NCI-H2029 treated with DMSO at 0.1 percent for 48 hours (cell line): Measurements from ENCODE around the gene OPN1MW2.
"Not testable (repeated sequence)": the region's sequence is repeated elsewhere in the genome, so short reads cannot be mapped to it uniquely, and the experiment has no call there.

Source experiments
- DNase-seq: peaks from one replicate; lab custom pipeline; 2025; lab: John Stamatoyannopoulos, UW

OPN1MW2 gene

DNA sequence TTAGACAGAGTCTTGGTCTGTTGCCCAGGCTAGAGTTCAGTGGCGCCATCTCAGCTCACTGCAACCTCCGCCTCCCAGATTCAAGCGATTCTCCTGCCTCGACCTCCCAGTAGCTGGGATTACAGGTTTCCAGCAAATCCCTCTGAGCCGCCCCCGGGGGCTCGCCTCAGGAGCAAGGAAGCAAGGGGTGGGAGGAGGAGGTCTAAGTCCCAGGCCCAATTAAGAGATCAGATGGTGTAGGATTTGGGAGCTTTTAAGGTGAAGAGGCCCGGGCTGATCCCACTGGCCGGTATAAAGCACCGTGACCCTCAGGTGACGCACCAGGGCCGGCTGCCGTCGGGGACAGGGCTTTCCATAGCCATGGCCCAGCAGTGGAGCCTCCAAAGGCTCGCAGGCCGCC, at the start of gene OPN1MW2:
Gene OPN1MW2 (plus strand): TSS at position 301 of the 400 bp plus-strand sequence. CDS start 60 bp downstream, at position 361.
- not testable (repeated sequence) for DNase-seq

DNA sequence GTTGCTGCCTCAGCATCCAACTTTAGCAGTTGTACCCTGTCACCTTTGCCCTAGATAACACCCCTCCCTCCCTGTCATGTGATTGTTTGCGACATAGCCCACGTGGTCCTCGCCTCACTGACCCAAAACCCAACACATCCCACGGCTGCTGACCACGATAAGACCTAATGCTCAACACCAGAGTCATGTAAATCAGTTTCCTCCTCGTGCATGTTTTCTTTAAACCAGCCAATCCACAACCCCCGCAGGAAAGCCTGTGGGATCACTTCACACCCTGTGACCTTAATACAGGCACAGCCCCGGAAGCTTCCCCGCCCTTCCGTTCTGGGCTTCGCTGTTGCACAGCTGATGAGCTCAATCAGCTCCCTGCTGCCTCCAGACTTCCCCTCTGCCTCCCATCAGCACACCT, 47.0 kb upstream of the OPN1MW2 start:
- not testable (repeated sequence) for DNase-seq

DNA sequence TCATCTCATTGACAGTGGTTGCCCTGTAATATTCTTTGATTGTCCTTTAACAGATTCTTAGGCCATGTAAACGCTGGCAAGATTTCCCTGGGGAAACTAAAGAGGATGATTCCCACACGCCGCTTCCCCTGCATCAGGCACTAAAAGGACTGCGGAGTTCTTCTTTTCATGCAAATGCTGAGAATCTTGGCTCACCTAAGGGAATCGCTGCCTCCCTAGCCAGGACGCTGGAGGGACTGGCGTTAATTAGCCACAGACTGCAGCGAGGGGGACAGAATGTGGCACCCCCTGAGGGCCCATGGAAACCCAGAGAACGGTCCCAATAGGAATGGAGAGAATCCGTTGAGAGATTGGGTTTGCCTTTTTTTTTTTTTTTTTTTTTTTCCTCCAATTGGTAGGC, 45.2 kb upstream of the OPN1MW2 start:
- DNase-seq = not testable (repeated sequence)

DNA sequence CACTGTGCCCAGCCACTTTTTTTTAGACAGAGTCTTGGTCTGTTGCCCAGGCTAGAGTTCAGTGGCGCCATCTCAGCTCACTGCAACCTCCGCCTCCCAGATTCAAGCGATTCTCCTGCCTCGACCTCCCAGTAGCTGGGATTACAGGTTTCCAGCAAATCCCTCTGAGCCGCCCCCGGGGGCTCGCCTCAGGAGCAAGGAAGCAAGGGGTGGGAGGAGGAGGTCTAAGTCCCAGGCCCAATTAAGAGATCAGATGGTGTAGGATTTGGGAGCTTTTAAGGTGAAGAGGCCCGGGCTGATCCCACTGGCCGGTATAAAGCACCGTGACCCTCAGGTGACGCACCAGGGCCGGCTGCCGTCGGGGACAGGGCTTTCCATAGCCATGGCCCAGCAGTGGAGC, 37.3 kb upstream of the OPN1MW2 start, which contains the start of gene OPN1MW:
Gene OPN1MW (plus strand): TSS at position 301 of the 400 bp plus-strand sequence. CDS start 82 bp downstream, at position 383.
- DNase-seq = not testable (repeated sequence)

DNA sequence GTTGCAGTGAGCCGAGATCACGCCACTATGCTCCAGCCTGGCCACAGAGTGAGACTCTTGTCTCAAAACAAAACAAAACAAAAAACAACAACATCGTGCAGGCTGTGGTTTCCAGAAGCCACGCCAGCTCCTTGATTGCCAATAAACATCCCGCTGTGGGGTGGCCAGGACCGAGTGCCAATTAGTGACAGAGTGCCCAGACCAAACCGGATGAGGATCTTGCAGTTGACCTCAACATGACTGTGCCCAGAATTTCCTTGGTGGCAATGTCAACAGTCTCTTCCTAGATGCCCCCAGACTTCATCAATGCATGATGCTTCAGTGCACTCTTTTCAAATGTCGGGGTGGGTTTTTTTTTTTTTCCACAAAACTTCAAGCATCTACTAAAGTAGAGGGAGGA, 35.8 kb upstream of the OPN1MW2 start:
- not testable (repeated sequence) for DNase-seq

DNA sequence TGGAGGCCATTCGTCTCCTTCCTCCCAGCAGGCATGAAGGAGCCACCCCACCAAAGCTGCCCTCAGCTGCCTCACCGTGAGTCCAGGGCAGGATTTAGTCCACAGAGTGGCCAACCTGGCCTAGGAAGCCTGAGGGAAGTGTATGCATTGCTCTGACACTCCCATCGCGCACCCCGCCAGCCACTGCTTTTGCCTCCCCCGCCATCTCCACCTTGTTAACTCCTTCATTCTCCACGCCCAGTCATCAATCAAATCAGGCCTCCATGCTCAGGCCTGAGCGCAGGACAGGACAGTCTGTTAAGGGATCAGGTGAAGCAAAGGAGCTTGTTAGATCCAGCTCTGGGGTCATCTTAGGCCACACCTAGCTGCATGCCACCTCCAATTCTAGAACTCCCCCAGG, 26.7 kb upstream of the OPN1MW2 start:
- not testable (repeated sequence) for DNase-seq

DNA sequence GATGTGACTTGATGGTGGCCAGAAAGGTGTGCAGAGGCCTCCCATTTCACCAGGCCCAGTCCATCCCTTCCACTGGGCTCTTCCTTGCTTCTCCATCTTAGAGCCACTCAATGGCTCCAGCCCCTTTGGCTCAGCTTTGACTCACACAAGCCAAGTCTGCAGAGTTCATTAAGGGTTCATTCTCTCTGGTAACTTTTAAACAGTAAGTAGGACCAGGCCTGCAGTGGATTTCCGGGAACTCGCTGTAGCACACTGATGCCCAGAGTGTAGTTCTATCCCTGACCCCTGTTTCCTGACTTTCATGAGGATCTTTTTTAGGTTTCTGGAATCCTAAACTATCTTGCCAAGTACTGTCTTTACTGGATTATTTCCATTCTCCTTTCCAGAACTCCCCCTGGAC, 25.2 kb upstream of the OPN1MW2 start:
- not testable (repeated sequence) for DNase-seq

DNA sequence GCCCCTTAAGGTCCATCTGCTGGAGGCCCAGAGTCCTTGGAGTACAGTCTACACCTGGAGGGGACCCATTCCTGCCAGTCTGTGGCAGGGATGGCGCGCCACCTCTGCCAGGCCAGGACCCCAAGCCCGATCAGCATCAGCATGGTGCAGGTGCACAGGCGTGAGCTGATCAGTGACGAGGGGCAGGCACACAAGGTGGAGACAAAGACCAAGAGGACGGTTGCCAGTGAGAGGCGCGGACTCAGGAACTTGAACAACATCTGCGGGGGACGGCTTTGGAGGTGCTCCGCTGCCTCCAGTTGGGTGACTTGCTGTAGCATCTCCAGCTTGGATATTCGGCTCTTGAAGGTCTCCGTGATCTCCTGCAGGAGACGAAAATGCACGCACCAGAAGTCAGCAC, 23.1 kb upstream of the OPN1MW2 start:
- not testable (repeated sequence) for DNase-seq

DNA sequence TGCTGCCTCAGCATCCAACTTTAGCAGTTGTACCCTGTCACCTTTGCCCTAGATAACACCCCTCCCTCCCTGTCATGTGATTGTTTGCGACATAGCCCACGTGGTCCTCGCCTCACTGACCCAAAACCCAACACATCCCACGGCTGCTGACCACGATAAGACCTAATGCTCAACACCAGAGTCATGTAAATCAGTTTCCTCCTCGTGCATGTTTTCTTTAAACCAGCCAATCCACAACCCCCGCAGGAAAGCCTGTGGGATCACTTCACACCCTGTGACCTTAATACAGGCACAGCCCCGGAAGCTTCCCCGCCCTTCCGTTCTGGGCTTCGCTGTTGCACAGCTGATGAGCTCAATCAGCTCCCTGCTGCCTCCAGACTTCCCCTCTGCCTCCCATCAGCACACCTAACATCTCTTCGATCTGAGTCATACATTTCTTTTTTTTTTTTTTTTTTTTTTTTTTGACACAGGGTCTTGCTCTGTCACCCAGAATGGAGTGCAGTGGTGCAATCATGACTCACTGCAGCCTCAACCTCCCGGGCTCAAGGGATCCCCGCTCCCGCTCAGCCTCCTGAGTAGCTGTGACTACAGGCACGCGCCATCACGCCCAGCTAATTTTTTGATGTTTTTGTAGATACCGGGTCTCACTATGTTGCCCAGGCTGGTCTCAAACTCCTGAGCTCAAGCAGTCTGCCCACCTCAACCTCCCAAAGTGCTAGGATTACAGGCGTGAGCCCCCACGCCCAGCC, 9.7 kb upstream of the OPN1MW2 start:
- not testable (repeated sequence) for DNase-seq

DNA sequence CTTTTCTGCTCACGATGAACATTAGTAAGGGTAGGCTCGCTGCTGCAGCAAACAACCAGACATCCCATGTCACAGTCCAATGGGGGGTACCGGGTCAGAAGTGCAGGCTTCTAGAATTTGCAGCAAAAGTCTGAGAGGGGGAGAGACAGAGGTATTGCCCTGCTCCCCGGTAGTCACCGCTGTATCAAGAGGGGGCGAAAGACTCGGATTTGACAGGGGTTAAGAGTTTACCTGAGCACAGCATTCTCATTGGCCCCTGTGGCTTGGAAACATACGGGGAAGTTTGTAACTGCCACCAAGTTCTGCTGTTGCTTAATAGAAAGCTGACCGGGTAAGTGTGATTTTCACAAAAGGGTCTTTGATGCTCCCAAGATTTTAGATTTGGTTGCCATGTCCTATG, 8.5 kb upstream of the OPN1MW2 start:
- DNase-seq = not testable (repeated sequence)

DNA sequence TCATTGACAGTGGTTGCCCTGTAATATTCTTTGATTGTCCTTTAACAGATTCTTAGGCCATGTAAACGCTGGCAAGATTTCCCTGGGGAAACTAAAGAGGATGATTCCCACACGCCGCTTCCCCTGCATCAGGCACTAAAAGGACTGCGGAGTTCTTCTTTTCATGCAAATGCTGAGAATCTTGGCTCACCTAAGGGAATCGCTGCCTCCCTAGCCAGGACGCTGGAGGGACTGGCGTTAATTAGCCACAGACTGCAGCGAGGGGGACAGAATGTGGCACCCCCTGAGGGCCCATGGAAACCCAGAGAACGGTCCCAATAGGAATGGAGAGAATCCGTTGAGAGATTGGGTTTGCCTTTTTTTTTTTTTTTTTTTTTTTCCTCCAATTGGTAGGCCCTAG, 8.1 kb upstream of the OPN1MW2 start:
- DNase-seq = not testable (repeated sequence)

DNA sequence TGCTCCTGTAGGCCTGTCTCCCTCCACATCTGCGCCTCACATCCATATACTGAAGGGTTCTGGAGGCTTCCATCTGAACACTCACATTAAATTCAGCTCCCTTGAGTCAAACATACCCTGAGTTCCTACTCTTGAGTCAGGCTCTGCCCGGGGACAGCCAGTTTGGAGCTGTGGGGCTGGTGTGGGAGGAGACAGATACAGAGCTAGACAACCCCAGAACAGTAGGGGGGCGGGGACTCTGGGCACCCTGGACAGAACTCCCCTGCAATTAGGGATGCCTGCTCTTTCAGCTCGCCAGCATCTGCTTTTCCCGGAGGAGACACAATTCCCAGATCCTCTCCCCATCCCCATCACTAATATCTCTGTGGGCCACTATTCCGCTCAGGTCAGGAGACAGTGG, 5.7 kb downstream of the OPN1MW2 start:
- DNase-seq = not testable (repeated sequence)

DNA sequence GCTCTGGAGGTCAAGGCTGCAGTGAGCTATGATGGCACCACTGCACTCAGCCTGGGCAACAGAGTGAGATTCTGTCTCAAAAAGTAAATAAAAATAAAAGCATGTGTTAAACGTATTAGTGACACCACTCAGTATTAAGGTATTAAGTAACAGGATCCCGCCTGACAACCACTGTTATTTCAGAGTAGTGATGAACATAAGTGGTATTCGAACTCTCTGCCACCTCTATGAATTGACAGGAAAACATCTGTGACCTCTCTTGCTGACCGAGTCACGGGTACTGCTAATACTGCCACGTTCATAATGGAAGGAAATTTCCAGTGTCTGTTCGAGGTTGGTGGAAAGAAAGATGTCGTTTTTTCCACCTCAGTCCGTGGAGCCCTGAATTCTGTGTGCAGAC, 7.2 kb downstream of the OPN1MW2 start:
- not testable (repeated sequence) for DNase-seq

DNA sequence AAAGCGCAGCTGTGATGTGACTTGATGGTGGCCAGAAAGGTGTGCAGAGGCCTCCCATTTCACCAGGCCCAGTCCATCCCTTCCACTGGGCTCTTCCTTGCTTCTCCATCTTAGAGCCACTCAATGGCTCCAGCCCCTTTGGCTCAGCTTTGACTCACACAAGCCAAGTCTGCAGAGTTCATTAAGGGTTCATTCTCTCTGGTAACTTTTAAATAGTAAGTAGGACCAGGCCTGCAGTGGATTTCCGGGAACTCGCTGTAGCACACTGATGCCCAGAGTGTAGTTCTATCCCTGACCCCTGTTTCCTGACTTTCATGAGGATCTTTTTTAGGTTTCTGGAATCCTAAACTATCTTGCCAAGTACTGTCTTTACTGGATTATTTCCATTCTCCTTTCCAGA, 11.9 kb downstream of the OPN1MW2 start:
- DNase-seq = not testable (repeated sequence)

DNA sequence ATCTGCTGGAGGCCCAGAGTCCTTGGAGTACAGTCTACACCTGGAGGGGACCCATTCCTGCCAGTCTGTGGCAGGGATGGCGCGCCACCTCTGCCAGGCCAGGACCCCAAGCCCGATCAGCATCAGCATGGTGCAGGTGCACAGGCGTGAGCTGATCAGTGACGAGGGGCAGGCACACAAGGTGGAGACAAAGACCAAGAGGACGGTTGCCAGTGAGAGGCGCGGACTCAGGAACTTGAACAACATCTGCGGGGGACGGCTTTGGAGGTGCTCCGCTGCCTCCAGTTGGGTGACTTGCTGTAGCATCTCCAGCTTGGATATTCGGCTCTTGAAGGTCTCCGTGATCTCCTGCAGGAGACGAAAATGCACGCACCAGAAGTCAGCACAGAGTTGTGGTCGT, 14.1 kb downstream of the OPN1MW2 start:
- DNase-seq = not testable (repeated sequence)

DNA sequence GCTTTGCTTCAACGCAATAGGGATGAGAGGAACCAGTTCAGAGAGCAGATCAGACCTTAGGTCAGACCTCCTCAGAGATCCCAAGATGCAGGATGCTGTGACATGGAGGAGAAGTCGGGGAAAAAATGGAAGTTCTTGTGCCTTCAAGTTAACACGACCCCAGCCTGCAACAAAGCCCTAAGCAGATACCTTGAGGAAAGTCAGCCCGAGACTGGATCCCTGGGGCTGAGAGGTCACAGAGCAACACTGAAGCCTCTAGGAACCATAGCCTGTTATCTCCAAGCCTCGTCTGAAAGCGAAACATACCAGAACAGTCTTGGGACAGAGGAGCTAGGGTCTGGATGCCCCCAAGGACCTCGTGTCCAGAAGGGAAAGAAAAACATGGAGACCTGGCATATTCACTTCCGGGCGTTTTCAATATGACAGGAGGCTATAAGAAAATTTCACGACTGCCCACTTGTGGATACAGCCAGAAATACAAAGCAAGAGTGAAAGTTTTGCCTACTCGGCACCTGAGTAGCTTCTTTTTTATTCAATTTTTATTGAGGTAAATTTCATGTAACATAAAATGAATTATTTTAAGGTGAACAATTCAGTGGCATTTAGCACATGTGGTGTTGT, 19.5 kb downstream of the OPN1MW2 start:
- not testable (repeated sequence) for DNase-seq

DNA sequence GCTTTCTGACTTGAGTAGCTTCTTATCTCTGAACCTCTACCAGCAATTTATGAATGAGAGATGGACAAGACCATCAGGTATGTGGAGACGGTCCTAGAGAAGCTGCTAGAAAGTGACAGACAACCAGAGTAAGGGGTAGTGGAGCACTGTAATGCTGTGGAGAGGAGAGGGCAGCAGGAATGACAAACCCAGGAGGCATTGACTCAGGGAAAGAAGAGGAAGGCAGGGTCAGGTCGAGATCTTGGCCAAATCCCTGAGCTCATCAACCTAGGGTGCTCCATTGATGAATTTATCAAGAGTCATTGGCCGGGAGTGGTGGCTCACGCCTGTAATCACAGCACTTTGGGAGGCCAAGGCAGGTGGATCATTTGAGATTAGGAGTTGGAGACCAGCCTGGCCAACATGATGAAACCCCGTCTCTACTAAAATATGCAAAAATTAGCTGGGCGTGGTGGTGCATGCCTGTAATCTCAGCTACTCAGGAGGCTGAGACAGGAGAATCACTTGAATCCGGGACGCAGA, 20.5 kb downstream of the OPN1MW2 start:
- DNase-seq = not testable (repeated sequence)

DNA sequence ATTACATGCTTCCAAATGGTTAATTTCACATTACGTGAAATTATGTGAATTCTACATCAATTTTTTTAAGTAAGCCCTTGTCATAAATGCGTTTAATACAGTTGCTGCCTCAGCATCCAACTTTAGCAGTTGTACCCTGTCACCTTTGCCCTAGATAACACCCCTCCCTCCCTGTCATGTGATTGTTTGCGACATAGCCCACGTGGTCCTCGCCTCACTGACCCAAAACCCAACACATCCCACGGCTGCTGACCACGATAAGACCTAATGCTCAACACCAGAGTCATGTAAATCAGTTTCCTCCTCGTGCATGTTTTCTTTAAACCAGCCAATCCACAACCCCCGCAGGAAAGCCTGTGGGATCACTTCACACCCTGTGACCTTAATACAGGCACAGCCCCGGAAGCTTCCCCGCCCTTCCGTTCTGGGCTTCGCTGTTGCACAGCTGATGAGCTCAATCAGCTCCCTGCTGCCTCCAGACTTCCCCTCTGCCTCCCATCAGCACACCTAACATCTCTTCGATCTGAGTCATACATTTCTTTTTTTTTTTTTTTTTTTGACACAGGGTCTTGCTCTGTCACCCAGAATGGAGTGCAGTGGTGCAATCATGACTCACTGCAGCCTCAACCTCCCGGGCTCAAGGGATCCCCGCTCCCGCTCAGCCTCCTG, 28.0 kb downstream of the OPN1MW2 start:
- not testable (repeated sequence) for DNase-seq

DNA sequence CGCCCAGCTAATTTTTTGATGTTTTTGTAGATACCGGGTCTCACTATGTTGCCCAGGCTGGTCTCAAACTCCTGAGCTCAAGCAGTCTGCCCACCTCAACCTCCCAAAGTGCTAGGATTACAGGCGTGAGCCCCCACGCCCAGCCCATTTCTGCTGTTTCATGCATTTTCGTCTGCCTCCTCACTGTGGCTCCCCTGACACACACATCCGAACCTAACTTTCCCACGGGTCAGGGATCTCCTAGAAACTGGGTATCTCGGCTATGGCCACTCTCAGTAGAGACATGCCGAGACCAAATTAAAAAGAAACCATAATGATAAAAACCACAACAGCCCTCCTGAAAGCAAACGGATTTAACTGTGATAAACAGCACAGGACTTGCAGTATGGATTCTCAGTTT, 28.5 kb downstream of the OPN1MW2 start:
- DNase-seq = not testable (repeated sequence)

DNA sequence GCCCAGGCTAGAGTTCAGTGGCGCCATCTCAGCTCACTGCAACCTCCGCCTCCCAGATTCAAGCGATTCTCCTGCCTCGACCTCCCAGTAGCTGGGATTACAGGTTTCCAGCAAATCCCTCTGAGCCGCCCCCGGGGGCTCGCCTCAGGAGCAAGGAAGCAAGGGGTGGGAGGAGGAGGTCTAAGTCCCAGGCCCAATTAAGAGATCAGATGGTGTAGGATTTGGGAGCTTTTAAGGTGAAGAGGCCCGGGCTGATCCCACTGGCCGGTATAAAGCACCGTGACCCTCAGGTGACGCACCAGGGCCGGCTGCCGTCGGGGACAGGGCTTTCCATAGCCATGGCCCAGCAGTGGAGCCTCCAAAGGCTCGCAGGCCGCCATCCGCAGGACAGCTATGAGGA, 37.7 kb downstream of the OPN1MW2 start, which contains the start of gene OPN1MW3:
Gene OPN1MW3 (plus strand): TSS at position 301 of the 400 bp plus-strand sequence. CDS start 38 bp downstream, at position 339.
- DNase-seq = not testable (repeated sequence)

DNA sequence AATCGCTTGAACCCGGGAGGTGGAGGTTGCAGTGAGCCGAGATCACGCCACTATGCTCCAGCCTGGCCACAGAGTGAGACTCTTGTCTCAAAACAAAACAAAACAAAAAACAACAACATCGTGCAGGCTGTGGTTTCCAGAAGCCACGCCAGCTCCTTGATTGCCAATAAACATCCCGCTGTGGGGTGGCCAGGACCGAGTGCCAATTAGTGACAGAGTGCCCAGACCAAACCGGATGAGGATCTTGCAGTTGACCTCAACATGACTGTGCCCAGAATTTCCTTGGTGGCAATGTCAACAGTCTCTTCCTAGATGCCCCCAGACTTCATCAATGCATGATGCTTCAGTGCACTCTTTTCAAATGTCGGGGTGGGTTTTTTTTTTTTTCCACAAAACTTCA, 39.2 kb downstream of the OPN1MW2 start:
- not testable (repeated sequence) for DNase-seq

DNA sequence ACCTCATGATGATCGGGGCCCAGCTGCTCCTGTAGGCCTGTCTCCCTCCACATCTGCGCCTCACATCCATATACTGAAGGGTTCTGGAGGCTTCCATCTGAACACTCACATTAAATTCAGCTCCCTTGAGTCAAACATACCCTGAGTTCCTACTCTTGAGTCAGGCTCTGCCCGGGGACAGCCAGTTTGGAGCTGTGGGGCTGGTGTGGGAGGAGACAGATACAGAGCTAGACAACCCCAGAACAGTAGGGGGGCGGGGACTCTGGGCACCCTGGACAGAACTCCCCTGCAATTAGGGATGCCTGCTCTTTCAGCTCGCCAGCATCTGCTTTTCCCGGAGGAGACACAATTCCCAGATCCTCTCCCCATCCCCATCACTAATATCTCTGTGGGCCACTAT, 43.5 kb downstream of the OPN1MW2 start:
- not testable (repeated sequence) for DNase-seq
